ENCODE measurements around the gene MT1A. TPM values are rescaled to one million over a fixed set of nuclear protein-coding genes. Genes with fewer than 3 reads are reported as not detected.

The MT1A gene
- polyA plus RNA-seq, result 100 to 1,000 TPM in 1 of 4 donors, 10 to 100 TPM in 2, 1 to 10 TPM in 1; 1.3 to 240 (median 21.3) TPM
- long read RNA-seq, donor 1, result 0 reads
- long read RNA-seq, donor 2, result 0 reads
- long read RNA-seq, donor 3, result 0 reads
- long read RNA-seq, donor 4, result 0 reads
- long read RNA-seq, donor 5, partial matches to known transcripts, result 0 of 1 reads
- long read RNA-seq, donor 5, other reads (novel, unspliced or antisense), result 0 of 1 reads
- long read RNA-seq, donor 6, result 0 reads
- long read RNA-seq, donor 7, result 0 reads
- long read RNA-seq, donor 8, result 0 reads
- long read RNA-seq, donor 9, result 0 reads
- long read RNA-seq, donor 10, result 0 reads

DNA sequence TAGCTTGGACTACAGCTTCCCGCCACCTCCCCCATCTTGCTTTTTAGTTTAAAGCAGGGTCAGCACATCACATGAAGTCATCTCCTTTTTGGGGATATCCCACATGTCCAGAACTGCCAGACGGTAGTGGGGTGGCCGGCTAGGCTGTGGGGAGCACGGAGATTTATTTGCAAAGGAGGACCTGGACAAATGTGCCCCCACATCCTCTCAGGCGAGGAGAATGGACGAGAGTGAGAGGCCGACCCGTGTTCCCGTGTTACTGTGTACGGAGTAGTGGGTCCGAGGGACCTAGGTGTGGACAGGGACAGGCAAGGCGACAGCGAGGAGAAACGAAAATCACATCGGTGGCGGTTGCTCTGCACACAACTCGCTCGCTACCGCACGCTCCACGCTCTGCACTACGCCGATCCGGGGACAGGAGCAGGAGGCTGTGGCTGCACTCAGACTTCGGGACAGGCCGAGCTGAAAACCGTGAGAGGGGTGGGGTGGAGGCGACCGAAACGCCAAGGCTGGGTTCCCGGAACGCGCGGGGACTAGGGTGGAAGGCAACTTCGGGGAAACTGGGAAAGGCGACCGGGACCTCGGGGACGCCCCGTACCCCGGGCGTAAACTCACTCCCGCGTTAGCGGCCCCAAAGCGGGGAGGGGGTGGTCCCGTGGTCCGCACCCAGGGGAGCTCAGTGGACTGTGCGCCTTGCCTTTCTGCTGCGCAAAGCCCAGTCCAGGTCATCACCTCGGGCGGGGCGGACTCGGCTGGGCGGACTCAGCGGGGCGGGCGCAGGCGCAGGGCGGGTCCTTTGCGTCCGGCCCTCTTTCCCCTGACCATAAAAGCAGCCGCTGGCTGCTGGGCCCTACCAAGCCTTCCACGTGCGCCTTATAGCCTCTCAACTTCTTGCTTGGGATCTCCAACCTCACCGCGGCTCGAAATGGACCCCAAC, at the start of gene MT1A:
TSS of gene MT1A (plus strand) at position 853 of the 937 bp plus-strand sequence. CDS start at position 926, 73 bp downstream.
- H3K36me3 ChIP-seq (ENCODE audit: control insufficient read depth in 3 of 3, insufficient read depth in 2 of 3, low read depth in 1 of 3, low read length in 3 of 3), result no peaks in the 10 kb centered on the region
- no peaks in the 10 kb centered on the region for H3K9me3 ChIP-seq (ENCODE audit: control insufficient read depth in 2 of 2, insufficient read depth in 1 of 2, low read depth in 1 of 2, low read length in 1 of 2)
- FAIRE-seq, result no peak
- H3K27ac ChIP-seq (ENCODE audit: low read depth in 1 of 3, low read length in 2 of 3), result peak within 1 kb of the TSS in 1 of 3 donors; percentile 43
- peak; percentile 72 to 75 for DNase-seq
- peaks cover 0 to 91% (median 22%) of the 10 kb centered on the region in 3 donors for H3K27me3 ChIP-seq (ENCODE audit: control insufficient read depth in 3 of 3, insufficient read depth in 3 of 3, low read length in 3 of 3)
- peak within 1 kb of the TSS in 2 of 3 donors; percentile 39 to 41 for H3K4me3 ChIP-seq (ENCODE audit: low read depth in 1 of 3, low read length in 3 of 3)
- 5 to 9% (median 7%) methylated on average over 66 to 68 of the region's 68 CpGs for WGBS, 3 donors
- H3K4me1 ChIP-seq (ENCODE audit: control insufficient read depth in 3 of 3, insufficient read depth in 2 of 3, low read depth in 1 of 3, low read length in 2 of 3), result peaks cover 0 to 15% (median 2%) of the 10 kb centered on the region in 3 donors

DNA sequence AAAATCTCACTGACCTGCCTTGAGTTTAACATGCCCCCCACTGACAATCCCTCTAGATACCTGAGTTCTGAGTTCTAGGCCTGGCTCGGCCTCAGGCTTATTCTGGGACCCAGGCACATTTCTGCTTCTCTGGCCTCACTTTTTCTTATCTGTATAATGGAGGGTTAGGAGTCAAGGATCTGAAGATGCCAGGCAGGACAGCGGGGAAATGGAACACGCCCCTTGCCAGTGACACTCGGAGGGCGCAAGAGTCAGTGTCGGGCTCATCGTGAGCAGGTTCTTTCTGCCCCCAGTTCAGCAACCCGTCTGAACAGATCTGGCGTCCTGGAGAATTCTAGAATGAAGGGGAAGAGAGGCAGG, 49.7 kb upstream of the MT1A start:
- no peaks in the 10 kb centered on the region for H3K36me3 ChIP-seq (ENCODE audit: control insufficient read depth in 3 of 3, insufficient read depth in 2 of 3, low read depth in 1 of 3, low read length in 3 of 3)
- no peak for DNase-seq

DNA sequence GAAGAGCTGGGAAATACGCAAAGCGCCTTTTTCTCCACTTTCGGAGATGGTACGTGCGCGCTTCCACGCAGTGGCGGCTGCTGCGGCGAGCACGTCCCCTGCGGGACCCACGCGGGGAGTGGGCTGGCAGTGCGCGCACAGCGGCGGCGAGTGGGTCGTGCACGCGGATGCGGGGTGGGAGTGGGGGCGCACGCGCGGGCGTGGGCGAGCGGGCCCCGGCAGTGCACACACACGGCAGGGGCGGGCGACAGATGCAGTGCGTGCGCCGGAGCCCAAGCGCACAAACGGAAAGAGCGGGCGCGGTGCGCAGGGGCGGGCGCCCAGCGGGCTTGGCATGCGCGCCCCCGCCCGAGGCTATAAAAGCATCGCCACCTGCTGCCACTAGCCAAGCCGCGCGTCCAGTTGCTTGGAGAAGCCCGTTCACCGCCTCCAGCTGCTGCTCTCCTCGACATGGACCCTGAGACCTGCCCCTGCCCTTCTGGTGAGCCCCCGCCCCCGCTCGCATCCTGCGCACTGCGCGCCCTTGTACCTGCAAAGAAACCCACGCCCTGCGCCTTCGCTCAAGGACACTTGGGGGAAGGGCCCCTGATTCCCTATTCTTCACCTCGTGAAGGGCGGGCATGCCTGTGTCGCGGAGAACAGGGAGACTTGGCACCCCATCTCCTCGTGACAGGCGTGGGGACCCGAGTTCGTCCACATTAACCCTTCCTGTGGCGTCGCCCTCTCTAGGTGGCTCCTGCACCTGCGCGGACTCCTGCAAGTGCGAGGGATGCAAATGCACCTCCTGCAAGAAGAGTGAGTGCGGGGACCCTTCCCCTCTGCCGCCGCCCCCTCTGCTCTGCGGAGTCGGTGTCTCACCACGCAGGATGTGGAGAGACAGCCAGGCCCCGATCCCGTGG, 49.1 kb upstream of the MT1A start, which contains the start of gene MT3:
TSS of gene MT3 (plus strand) at position 388 of the 899 bp plus-strand sequence. CDS start at position 451, 63 bp downstream.
- 6 to 8% (median 7%) methylated on average over 58 to 87 of the region's 87 CpGs for WGBS, 3 donors
- Histone ChIP-seq H3K9me3 (ENCODE audit: control insufficient read depth in 2 of 2, insufficient read depth in 1 of 2, low read depth in 1 of 2, low read length in 1 of 2) (peaks cover 0 to 2% of the 10 kb centered on the region in 2 donors), H3K27me3 (ENCODE audit: control insufficient read depth in 3 of 3, insufficient read depth in 3 of 3, low read length in 3 of 3) (peaks cover 3 to 33% (median 7%) of the 10 kb centered on the region in 3 donors), H3K4me3 (ENCODE audit: low read depth in 1 of 3, low read length in 3 of 3) (peak within 1 kb of the TSS in 2 of 3 donors; percentile 13 to 40), H3K4me1 (ENCODE audit: control insufficient read depth in 3 of 3, insufficient read depth in 2 of 3, low read depth in 1 of 3, low read length in 2 of 3) (peaks cover 0 to 9% (median 0%) of the 10 kb centered on the region in 3 donors), H3K27ac (ENCODE audit: low read depth in 1 of 3, low read length in 2 of 3) (no peak within 1 kb of the TSS), H3K36me3 (ENCODE audit: control insufficient read depth in 3 of 3, insufficient read depth in 2 of 3, low read depth in 1 of 3, low read length in 3 of 3) (no peaks in the 10 kb centered on the region)
- FAIRE-seq (no peak), DNase-seq (peak in 1 of 2 donors; percentile 60)

More for the DNA sequence above, 49.7 kb upstream of the MT1A start:
- 26 to 34% (median 28%) methylated on average over 9 of the region's 9 CpGs for WGBS, 3 donors
- Histone ChIP-seq H3K9me3 (ENCODE audit: control insufficient read depth in 2 of 2, insufficient read depth in 1 of 2, low read depth in 1 of 2, low read length in 1 of 2) (no peaks in the 10 kb centered on the region), H3K27me3 (ENCODE audit: control insufficient read depth in 3 of 3, insufficient read depth in 3 of 3, low read length in 3 of 3) (peaks cover 3 to 36% (median 7%) of the 10 kb centered on the region in 3 donors), H3K4me3 (ENCODE audit: low read depth in 1 of 3, low read length in 3 of 3) (no peak overlapping the region), H3K27ac (ENCODE audit: low read depth in 1 of 3, low read length in 2 of 3) (no peak overlapping the region), H3K4me1 (ENCODE audit: control insufficient read depth in 3 of 3, insufficient read depth in 2 of 3, low read depth in 1 of 3, low read length in 2 of 3) (peaks cover 0 to 9% (median 0%) of the 10 kb centered on the region in 3 donors)
- FAIRE-seq, result no peak

DNA sequence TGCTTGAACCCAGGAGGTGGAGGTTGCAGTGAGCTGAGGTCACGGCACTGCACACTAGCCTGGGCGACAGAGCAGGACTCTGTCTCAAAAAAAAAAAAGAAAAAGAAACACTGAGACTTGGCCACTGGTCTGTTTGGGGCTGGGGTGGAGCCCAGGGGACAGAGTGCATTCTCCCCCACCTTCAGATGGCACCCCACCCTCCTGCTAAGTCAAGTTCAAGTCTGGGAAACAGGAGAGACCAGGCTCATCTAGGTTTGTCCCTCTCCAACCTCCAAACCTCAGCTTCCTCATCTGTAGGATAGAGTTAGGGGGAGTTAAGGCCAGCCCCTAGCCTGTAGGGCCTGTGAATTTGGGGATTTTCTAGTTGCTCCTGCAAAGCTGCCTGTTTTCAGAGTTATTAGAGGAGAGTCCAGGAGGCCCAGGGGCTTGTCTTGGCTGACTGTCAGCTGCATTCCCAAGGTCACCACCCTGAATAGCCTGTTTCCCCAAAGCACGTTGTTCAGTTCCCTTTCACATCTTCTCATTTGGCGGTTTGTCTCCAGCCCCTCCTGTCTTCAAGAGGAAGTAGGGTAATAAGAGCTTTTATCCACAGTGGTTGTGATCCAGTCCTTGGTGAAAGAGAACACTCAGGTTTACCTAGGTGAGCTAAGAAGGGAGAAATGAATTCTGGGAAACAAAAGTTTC, 46.9 kb upstream of the MT1A start:
- Histone ChIP-seq H3K27ac (ENCODE audit: low read depth in 1 of 3, low read length in 2 of 3) (no peak overlapping the region), H3K36me3 (ENCODE audit: control insufficient read depth in 3 of 3, insufficient read depth in 2 of 3, low read depth in 1 of 3, low read length in 3 of 3) (no peaks in the 10 kb centered on the region), H3K9me3 (ENCODE audit: control insufficient read depth in 2 of 2, insufficient read depth in 1 of 2, low read depth in 1 of 2, low read length in 1 of 2) (peaks cover 0 to 2% of the 10 kb centered on the region in 2 donors), H3K4me3 (ENCODE audit: low read depth in 1 of 3, low read length in 3 of 3) (no peak overlapping the region), H3K27me3 (ENCODE audit: control insufficient read depth in 3 of 3, insufficient read depth in 3 of 3, low read length in 3 of 3) (peaks cover 3 to 30% (median 7%) of the 10 kb centered on the region in 3 donors), H3K4me1 (ENCODE audit: control insufficient read depth in 3 of 3, insufficient read depth in 2 of 3, low read depth in 1 of 3, low read length in 2 of 3) (peaks cover 0 to 9% (median 0%) of the 10 kb centered on the region in 3 donors)
- DNase-seq, result peak in 1 of 2 donors; percentile 39
- 44 to 50% (median 48%) methylated on average over 4 of the region's 4 CpGs for WGBS, 3 donors
- no peak for FAIRE-seq

DNA sequence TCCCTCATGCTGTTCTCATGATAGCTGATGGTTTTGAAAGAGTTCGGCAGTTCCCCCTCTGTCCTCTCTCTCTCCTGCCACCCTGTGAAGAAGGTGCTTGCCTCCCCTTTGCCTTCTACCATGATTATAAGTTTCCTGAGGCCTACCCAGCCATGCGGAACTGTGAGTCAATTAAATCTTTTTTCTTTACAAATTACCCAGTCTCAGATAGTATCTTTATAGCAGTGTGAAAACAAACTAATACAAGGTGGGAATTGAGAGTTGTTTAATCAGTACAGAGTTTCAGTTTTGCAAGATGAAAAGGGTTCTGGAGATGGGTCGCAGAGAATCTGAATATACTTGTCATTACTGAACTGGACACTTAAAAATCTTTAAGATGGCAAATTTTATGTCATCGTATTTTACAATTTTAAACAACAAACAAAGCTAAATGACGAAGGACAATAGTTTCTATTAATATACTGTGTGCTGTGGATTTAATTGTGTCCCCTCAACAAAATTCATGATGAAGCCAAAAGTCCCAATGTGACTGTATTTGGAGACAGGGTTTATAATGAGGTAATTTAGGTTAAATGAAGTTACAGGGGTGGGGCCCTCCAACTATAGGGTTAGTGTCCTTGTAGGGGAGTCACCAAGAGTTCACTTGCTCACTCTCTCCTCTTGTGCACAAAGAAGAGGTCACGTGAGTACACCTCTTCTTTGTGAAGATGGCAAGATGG, 44.7 kb upstream of the MT1A start:
- Histone ChIP-seq H3K4me1 (ENCODE audit: control insufficient read depth in 3 of 3, insufficient read depth in 2 of 3, low read depth in 1 of 3, low read length in 2 of 3) (peaks cover 0 to 9% (median 0%) of the 10 kb centered on the region in 3 donors), H3K4me3 (ENCODE audit: low read depth in 1 of 3, low read length in 3 of 3) (no peak overlapping the region), H3K27ac (ENCODE audit: low read depth in 1 of 3, low read length in 2 of 3) (no peak overlapping the region), H3K9me3 (ENCODE audit: control insufficient read depth in 2 of 2, insufficient read depth in 1 of 2, low read depth in 1 of 2, low read length in 1 of 2) (peaks cover 0 to 2% of the 10 kb centered on the region in 2 donors), H3K36me3 (ENCODE audit: control insufficient read depth in 3 of 3, insufficient read depth in 2 of 3, low read depth in 1 of 3, low read length in 3 of 3) (no peaks in the 10 kb centered on the region), H3K27me3 (ENCODE audit: control insufficient read depth in 3 of 3, insufficient read depth in 3 of 3, low read length in 3 of 3) (peaks cover 3 to 15% (median 7%) of the 10 kb centered on the region in 3 donors)
- 87 to 93% (median 90%) methylated on average over 6 of the region's 6 CpGs for WGBS, 3 donors
- FAIRE-seq (no peak), DNase-seq (no peak)

DNA sequence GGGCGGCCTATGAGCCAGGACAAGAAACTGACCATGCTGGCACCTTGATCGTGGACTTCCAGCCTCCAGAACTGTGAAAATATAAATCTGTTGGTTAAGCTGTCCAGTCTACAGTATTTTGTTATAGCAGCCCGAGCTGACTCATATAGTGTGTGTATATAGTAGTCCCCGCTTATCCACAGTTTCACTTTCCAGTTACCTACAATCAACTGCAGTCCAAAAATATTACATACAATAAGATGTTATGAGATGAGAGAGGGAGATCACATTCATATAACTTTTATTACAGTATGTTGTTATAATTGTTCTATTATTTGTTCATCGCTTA, 44.2 kb upstream of the MT1A start:
- H3K36me3 ChIP-seq (ENCODE audit: control insufficient read depth in 3 of 3, insufficient read depth in 2 of 3, low read depth in 1 of 3, low read length in 3 of 3), result no peaks in the 10 kb centered on the region
- no peak for FAIRE-seq
- H3K4me3 ChIP-seq (ENCODE audit: low read depth in 1 of 3, low read length in 3 of 3), result no peak overlapping the region
- DNase-seq, result no peak
- 83 to 94% (median 84%) methylated on average over 5 of the region's 5 CpGs for WGBS, 3 donors
- peaks cover 0 to 2% of the 10 kb centered on the region in 2 donors for H3K9me3 ChIP-seq (ENCODE audit: control insufficient read depth in 2 of 2, insufficient read depth in 1 of 2, low read depth in 1 of 2, low read length in 1 of 2)
- peaks cover 0 to 9% (median 0%) of the 10 kb centered on the region in 3 donors for H3K4me1 ChIP-seq (ENCODE audit: control insufficient read depth in 3 of 3, insufficient read depth in 2 of 3, low read depth in 1 of 3, low read length in 2 of 3)
- no peak overlapping the region for H3K27ac ChIP-seq (ENCODE audit: low read depth in 1 of 3, low read length in 2 of 3)
- H3K27me3 ChIP-seq (ENCODE audit: control insufficient read depth in 3 of 3, insufficient read depth in 3 of 3, low read length in 3 of 3), result peaks cover 0 to 12% (median 7%) of the 10 kb centered on the region in 3 donors

DNA sequence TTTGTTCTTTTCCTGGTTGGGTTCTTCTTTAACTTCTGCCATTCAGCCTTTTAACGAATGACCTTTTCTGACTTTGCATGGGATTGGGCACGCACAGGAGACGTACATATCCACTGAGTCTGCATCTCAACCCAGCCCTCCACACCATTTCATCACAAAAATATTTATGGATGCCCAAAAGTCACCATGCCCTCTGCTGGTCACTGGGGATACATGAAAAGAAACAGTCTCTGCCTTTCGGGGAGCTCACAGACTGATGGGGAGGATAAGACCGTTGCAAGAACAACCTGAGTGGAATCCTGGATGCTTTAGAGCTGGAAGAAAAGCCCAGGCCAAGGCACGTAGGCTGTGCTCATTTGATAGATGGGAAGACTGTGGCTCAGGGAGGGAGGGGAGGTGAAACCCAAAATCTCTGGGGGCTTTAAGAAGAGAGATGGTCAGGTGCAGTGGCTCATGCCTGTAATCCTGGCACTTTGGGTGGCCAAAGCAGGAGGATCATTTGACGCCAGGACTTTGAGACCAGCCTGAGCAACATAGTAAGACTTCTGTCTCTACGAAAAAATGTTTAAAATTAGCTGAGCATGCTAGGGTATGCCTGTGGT, 38.0 kb upstream of the MT1A start:
- no peaks in the 10 kb centered on the region for H3K9me3 ChIP-seq (ENCODE audit: control insufficient read depth in 2 of 2, insufficient read depth in 1 of 2, low read depth in 1 of 2, low read length in 1 of 2)
- 23 to 35% (median 33%) methylated on average over 8 of the region's 8 CpGs for WGBS, 3 donors
- peak; percentile 32 to 55 for DNase-seq
- FAIRE-seq, result no peak
- no peak overlapping the region for H3K27ac ChIP-seq (ENCODE audit: low read depth in 1 of 3, low read length in 2 of 3)
- H3K36me3 ChIP-seq (ENCODE audit: control insufficient read depth in 3 of 3, insufficient read depth in 2 of 3, low read depth in 1 of 3, low read length in 3 of 3), result no peaks in the 10 kb centered on the region
- no peak overlapping the region for H3K4me3 ChIP-seq (ENCODE audit: low read depth in 1 of 3, low read length in 3 of 3)
- peaks cover 0 to 6% (median 0%) of the 10 kb centered on the region in 3 donors for H3K27me3 ChIP-seq (ENCODE audit: control insufficient read depth in 3 of 3, insufficient read depth in 3 of 3, low read length in 3 of 3)
- no peaks in the 10 kb centered on the region for H3K4me1 ChIP-seq (ENCODE audit: control insufficient read depth in 3 of 3, insufficient read depth in 2 of 3, low read depth in 1 of 3, low read length in 2 of 3)

Data from small intestine (tissue), 16 donors.